OCI-LY3 (cell line): Measurements from ENCODE around the gene RBM4B.

ENCODE experiments used
- EZH2phosphoT487 ChIP-seq: fragments of 200-600 bp; shearing (Covaris generic); IDR thresholded peaks from 2 replicates; pipeline ENCODE4 v1.6.1; 2018; ENCODE audit warnings: antibody characterized with exemption, mixed run types, low read depth
- TF ChIP-seq, protein P1 (sequence below): fragments of 200-600, 300-600 bp; sonication (generic); IDR thresholded peaks from 2 replicates; pipeline ENCODE4 v1.5.1; 2014; ENCODE audit warnings: antibody characterized with exemption, low read length, low read depth

DNA sequence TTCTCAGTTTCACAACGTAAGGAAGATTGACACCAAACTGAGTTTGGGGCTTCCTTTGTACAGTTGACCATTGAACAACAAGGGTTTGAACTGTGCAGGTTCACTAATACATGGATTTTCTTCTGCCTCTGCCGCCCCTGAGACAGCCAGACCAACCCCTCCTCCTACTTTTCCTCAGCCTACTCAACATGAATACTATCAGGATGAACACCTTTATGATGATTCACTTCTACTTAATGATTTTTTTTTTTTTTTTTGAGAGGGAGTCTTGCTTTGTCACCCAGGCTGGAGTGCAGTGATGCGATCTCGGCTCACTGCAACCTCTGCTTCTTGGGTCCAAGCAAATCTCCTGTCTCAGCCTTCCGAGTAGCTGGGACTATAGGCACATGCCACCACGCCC lies 24.6 kb downstream of the RBM4B start:
- TF ChIP-seq, protein P1, sequence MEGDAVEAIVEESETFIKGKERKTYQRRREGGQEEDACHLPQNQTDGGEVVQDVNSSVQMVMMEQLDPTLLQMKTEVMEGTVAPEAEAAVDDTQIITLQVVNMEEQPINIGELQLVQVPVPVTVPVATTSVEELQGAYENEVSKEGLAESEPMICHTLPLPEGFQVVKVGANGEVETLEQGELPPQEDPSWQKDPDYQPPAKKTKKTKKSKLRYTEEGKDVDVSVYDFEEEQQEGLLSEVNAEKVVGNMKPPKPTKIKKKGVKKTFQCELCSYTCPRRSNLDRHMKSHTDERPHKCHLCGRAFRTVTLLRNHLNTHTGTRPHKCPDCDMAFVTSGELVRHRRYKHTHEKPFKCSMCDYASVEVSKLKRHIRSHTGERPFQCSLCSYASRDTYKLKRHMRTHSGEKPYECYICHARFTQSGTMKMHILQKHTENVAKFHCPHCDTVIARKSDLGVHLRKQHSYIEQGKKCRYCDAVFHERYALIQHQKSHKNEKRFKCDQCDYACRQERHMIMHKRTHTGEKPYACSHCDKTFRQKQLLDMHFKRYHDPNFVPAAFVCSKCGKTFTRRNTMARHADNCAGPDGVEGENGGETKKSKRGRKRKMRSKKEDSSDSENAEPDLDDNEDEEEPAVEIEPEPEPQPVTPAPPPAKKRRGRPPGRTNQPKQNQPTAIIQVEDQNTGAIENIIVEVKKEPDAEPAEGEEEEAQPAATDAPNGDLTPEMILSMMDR = no peak
- no peak for TF ChIP-seq EZH2phosphoT487
